Hematopoietic multipotent progenitor cell treated with erythropoietin and hydrocortisone succinate and interleukin-3 and kit ligand, for 15 days (in vitro differentiated cells): ENCODE data around the gene VRK2.
"Not testable (repeated sequence)": the region's sequence is repeated elsewhere in the genome, so short reads cannot be mapped to it uniquely, and the experiment has no call there.

Source experiments
- DNase-seq: peaks from one replicate; pipeline ENCODE4 v3.0.0-alpha.2; 2015; ENCODE audit warnings: low spot score

VRK2 gene

GRCh38 chr2:58109481-58109880 lies 62.9 kb downstream of the VRK2 start:
- DNase-seq, result no peak

GRCh38 chr2:58110765-58111164 lies 64.2 kb downstream of the VRK2 start:
- DNase-seq, result no peak

- not testable (repeated sequence) for DNase-seq
These were observed 67.0 kb downstream of the VRK2 start for GRCh38 chr2:58113563-58113962.

GRCh38 chr2:58120626-58121229 lies 74.1 kb downstream of the VRK2 start:
- no peak for DNase-seq

- DNase-seq, result no peak
These were observed 75.4 kb downstream of the VRK2 start for GRCh38 chr2:58122040-58122439.

- no peak for DNase-seq
These were observed 75.9 kb downstream of the VRK2 start for GRCh38 chr2:58122540-58122939.

GRCh38 chr2:58127111-58127510 lies 80.5 kb downstream of the VRK2 start:
- no peak for DNase-seq

- no peak for DNase-seq
These were observed 83.6 kb downstream of the VRK2 start for GRCh38 chr2:58130238-58130637.

GRCh38 chr2:58131191-58132011 lies 84.8 kb downstream of the VRK2 start:
- no peak for DNase-seq

- DNase-seq, result no peak
These were observed 86.8 kb downstream of the VRK2 start for GRCh38 chr2:58133395-58133794.

- DNase-seq, result no peak
These were observed 89.3 kb downstream of the VRK2 start for GRCh38 chr2:58135861-58136260.

- DNase-seq, result no peak
These were observed 90.6 kb downstream of the VRK2 start for GRCh38 chr2:58137221-58137620.

- DNase-seq, result no peak
These were observed 91.2 kb downstream of the VRK2 start for GRCh38 chr2:58137856-58138255.

GRCh38 chr2:58138396-58139030 lies 91.9 kb downstream of the VRK2 start:
- DNase-seq, result no peak

GRCh38 chr2:58140508-58141072 lies 94.0 kb downstream of the VRK2 start:
- DNase-seq, result no peak

- DNase-seq, result not testable (repeated sequence)
These were observed 99.2 kb downstream of the VRK2 start for GRCh38 chr2:58145769-58146168.

GRCh38 chr2:58146707-58147106 lies 100.1 kb downstream of the VRK2 start:
- no peak for DNase-seq

- no peak for DNase-seq
These were observed 108.7 kb downstream of the VRK2 start for GRCh38 chr2:58155160-58155778.

GRCh38 chr2:58156780-58157179 lies 110.2 kb downstream of the VRK2 start:
- no peak for DNase-seq

- no peak for DNase-seq
These were observed 111.1 kb downstream of the VRK2 start for GRCh38 chr2:58157754-58158153.

GRCh38 chr2:58158481-58158880 lies 111.9 kb downstream of the VRK2 start:
- no peak for DNase-seq

- no peak for DNase-seq
These were observed 117.3 kb downstream of the VRK2 start for GRCh38 chr2:58163913-58164312.
